HepG2 (cell line): ENCODE results near the gene USP40. TPM values are rescaled to one million over a fixed set of nuclear protein-coding genes. Genes with fewer than 3 reads are reported as not detected.
A peak's percentile ranks its signal among the peaks of the same experiment; 100 is the strongest.

ENCODE experiments used
- ATAC-seq: fragments of 200-7000 bp; cut with Tn5 transposase; 3 replicates; pipeline ENCODE4 v1.9.1; 2020; ENCODE audit warnings: mild to moderate bottlenecking, moderate library complexity
- BruUV-seq: library from RNA; stranded (reverse); fragments of 400-500 nt; replicated peaks from 2 replicates; lab custom pipeline; 2021; lab: Mats Ljungman, UMichigan
- CTCF ChIA-PET: fragments of 300-600 bp; formaldehyde crosslinking; extraction: SDS; loops from one replicate; lab custom pipeline; 2021; ENCODE audit warnings: low total read pairs, inconsistent platforms, low intra/inter-chr PET ratio; lab: Yijun Ruan, JAX
- POLR2A ChIA-PET: fragments of 350-600 bp; sonication (Branson Sonifier 250); formaldehyde crosslinking; loops from one replicate; lab custom pipeline; 2020; ENCODE audit warnings: antibody characterized with exemption, inconsistent platforms; lab: Yijun Ruan, JAX
- DNase-seq: peaks from one replicate; pipeline ENCODE4 v3.0.0-alpha.2; 2015; ENCODE audit warnings: low spot score
- FAIRE-seq: peaks from 3 replicates; lab custom pipeline; 2011; peaks lifted over from hg19 to GRCh38; lab: Jason Lieb, UNC
- H2AFZ ChIP-seq: one replicate; pipeline ENCODE4 v1.6.1; 2011; ENCODE audit warnings: low read length, inconsistent platforms
- H3K27ac ChIP-seq: fragments of 300-600 bp; 3 replicates; pipeline ENCODE4 v1.8.0; 2011; ENCODE audit warnings: mixed run types, mild to moderate bottlenecking, mixed read lengths, low read length, inconsistent platforms; ENCODE audit not compliant: insufficient read depth; ENCODE audit errors: extremely low read length
- H3K27me3 ChIP-seq, 2 experiments: fragments of 200-600 bp in 1 of 2; 2 replicates in 1 of 2; 3 replicates in 1 of 2; pipeline versions ENCODE4 v1.6.0 to v1.8.0; 2011; ENCODE audit warnings: low read length in 2 of 2, mild to moderate bottlenecking in 2 of 2, moderate library complexity in 2 of 2, inconsistent platforms in 1 of 2; ENCODE audit not compliant: insufficient read depth in 2 of 2, control insufficient read depth in 1 of 2
- H3K36me3 ChIP-seq, 2 experiments: fragments of 200-600 bp in 1 of 2; replicated peaks in 1 of 2; 2 replicates in 1 of 2; 3 replicates in 1 of 2; pipeline versions ENCODE4 v1.5.1 to v1.8.0; 2011; ENCODE audit warnings: low read length in 2 of 2, inconsistent platforms in 1 of 2; ENCODE audit not compliant: insufficient read depth in 2 of 2, control insufficient read depth in 1 of 2
- H3K4me1 ChIP-seq: 2 replicates; pipeline ENCODE4 v1.5.1; 2012; ENCODE audit warnings: low read length, inconsistent platforms; ENCODE audit not compliant: insufficient read depth
- H3K4me2 ChIP-seq: 2 replicates; pipeline ENCODE4 v1.6.0; 2011; ENCODE audit warnings: low read depth, low read length, inconsistent platforms
- H3K4me3 ChIP-seq, 3 experiments: fragments of 200-600 bp in 1 of 3; sonication (generic), shearing (Covaris generic) in 1 of 3; replicated peaks in 1 of 3; 2 replicates each; pipeline ENCODE4 v1.5.1; 2011 to 2016; ENCODE audit warnings: low read length in 3 of 3, inconsistent platforms in 2 of 3, low read depth in 2 of 3, mild to moderate bottlenecking in 2 of 3, control low read depth in 1 of 3, mixed read lengths in 1 of 3; ENCODE audit not compliant: insufficient read depth in 1 of 3
- H3K79me2 ChIP-seq: one replicate; pipeline ENCODE4 v1.6.1; 2011; ENCODE audit warnings: low read length, inconsistent platforms; ENCODE audit not compliant: insufficient read depth
- H3K9ac ChIP-seq: 2 replicates; pipeline ENCODE4 v1.6.0; 2011; ENCODE audit warnings: mild to moderate bottlenecking, low read depth, low read length, inconsistent platforms; ENCODE audit not compliant: insufficient read depth
- H3K9me3 ChIP-seq: 2 replicates; pipeline ENCODE4 v1.5.1; 2012; ENCODE audit warnings: mild to moderate bottlenecking, low read length
- H4K20me1 ChIP-seq: 2 replicates; pipeline ENCODE4 v1.6.0; 2011; ENCODE audit warnings: inconsistent platforms, mild to moderate bottlenecking, low read length, moderate library complexity; ENCODE audit not compliant: insufficient read depth
- KDM4B ChIP-seq: sonication (generic); formaldehyde crosslinking; IDR thresholded peaks from 2 replicates; pipeline ENCODE4 v1.4.0; 2020; ENCODE audit warnings: missing genetic modification reagents
- MTA3 ChIP-seq: sonication (generic); formaldehyde crosslinking; IDR thresholded peaks from 2 replicates; pipeline ENCODE4 v1.4.0; 2020; ENCODE audit warnings: missing genetic modification reagents
- ZFY ChIP-seq: sonication (generic); formaldehyde crosslinking; IDR thresholded peaks from 2 replicates; pipeline ENCODE4 v1.4.0; 2020; ENCODE audit warnings: missing genetic modification reagents
- ZNF263 ChIP-seq: sonication (generic); formaldehyde crosslinking; IDR thresholded peaks from 2 replicates; pipeline ENCODE4 v1.4.0; 2020; ENCODE audit warnings: missing genetic modification reagents
- WGBS: methylation state at CpG from one replicate; pipeline ENCODE4 v1.1.6; 2017; ENCODE audit warnings: low lambda C conversion rate; 5-methylcytosine and 5-hydroxymethylcytosine counted together
- in situ Hi-C: cut with HindIII; loops from 2 replicates; pipeline ENCODE4 v1.10.0; 2017; ENCODE audit warnings: low pct_unique_long_range_greater_than_20kb; ENCODE audit not compliant: extremely low pct_ligation_motif_present
- intact Hi-C: fragments of 100-400 bp; cut with micrococcal nuclease; formaldehyde crosslinking; loops from one replicate; pipeline ENCODE4 v1.10.0; 2022; ENCODE audit not compliant: unreplicated experiment
- polyA plus RNA-seq, 8 experiments: library from polyadenylated mRNA; depleted of rRNA in 3 of 8; stranded (reverse) in 7 of 8; unstranded in 1 of 8; fragments of >200 nt; fragmentation: Illumina TruSeq in 4 of 8; extraction: Trizol in 4 of 8; gene quantifications; 2 replicates each; pipeline versions ENCODE4 v1.2.1 to v1.2.3, GENCODE V29; 2011 to 2016; ENCODE audit warnings: low read depth in 4 of 8, missing spikeins in 1 of 8, mixed read lengths in 1 of 8; ENCODE audit not compliant: insufficient read depth in 1 of 8
- total RNA-seq, 5 experiments: library from RNA; depleted of rRNA; stranded (reverse); fragments of >200 nt; fragmentation: Illumina TruSeq; extraction: Trizol; gene quantifications; 2 replicates each; pipeline ENCODE4 v1.2.3, GENCODE V29; 2016; ENCODE audit warnings: low read depth in 1 of 5
- TF ChIP-seq, protein P1 (sequence below): sonication (generic); formaldehyde crosslinking; IDR thresholded peaks from 2 replicates; pipeline ENCODE4 v1.4.0; 2020; ENCODE audit warnings: low read depth, mild to moderate bottlenecking, missing genetic modification reagents
- TF ChIP-seq, protein P2 (sequence below): sonication (generic); formaldehyde crosslinking; IDR thresholded peaks from 2 replicates; pipeline ENCODE4 v1.5.1; 2020; ENCODE audit warnings: mild to moderate bottlenecking, missing genetic modification reagents, moderate library complexity
- TF ChIP-seq, protein P3 (sequence below): IDR thresholded peaks from 2 replicates; pipeline ENCODE4 v1.6.1; 2016; ENCODE audit warnings: low read depth, borderline replicate concordance

USP40 gene
- total and polyA plus RNA-seq, 2 of the 13 experiments (the other 11 are each of a cell fraction or from before 2014, with no cell fraction given) = 41.0 to 46.3 TPM

DNA sequence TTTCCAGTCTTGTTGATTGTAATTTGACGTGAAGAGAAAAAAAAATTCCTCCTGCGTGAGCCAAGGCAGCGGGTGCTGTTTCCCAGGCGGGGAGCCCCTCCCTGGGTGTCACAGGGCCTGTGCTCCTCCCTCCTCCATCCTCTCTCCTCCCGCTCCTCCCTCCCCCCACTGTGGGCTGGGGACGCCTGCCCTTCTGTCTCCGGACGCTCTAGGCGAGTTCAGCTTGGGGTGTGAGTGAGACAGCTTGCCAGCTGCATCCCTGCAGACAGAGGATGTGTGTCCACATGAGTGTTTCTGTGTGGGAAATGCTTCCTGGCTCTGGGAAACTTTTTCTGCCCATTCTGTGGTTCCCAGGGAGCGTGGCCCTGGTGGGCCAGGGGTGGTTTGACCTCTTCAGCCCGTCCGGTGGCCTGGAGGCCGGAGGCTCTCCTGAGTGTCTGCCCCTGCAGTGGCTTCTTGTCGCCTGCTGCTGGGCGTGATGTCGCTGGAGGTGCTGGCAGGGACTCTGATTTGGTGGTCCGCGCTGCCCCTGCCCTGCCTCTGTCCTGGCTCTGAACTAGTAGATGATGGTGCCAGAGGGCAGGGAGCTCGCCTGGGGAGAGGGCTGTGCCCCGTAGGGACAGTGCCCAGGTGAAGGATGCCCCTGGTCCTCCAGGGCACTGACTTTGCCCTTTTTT lies 96.4 kb downstream of the USP40 start:
- no peak overlapping the region for H3K9ac ChIP-seq
- no peak for DNase-seq
- intact Hi-C loops = no loop called here
- WGBS = 96% methylated on average over 14 of the region's 20 CpGs
- ATAC-seq = no peak
- H4K20me1 ChIP-seq = no peaks in the 10 kb centered on the region
- H3K27ac ChIP-seq = no peak overlapping the region
- BruUV-seq = no TSS peak
- no peak overlapping the region for H3K4me2 ChIP-seq
- H3K4me1 ChIP-seq = no peaks in the 10 kb centered on the region
- H3K9me3 ChIP-seq = no peaks in the 10 kb centered on the region
- no peaks in the 10 kb centered on the region for H3K79me2 ChIP-seq
- no peak overlapping the region for H3K4me3 ChIP-seq
- no peak overlapping the region for H2AFZ ChIP-seq
- peaks cover 19 to 38% of the 10 kb centered on the region in 2 experiments; a peak in 4 of 5 replicates for H3K36me3 ChIP-seq
- 0 out of 2 replicates have a peak, but pooled peaks have one; percentile 19 for TF ChIP-seq ZNF263
- TF ChIP-seq KDM4B (CRISPR knock-in tag) = no peak
- no peak for TF ChIP-seq MTA3 (CRISPR knock-in tag)
- TF ChIP-seq, protein P1, sequence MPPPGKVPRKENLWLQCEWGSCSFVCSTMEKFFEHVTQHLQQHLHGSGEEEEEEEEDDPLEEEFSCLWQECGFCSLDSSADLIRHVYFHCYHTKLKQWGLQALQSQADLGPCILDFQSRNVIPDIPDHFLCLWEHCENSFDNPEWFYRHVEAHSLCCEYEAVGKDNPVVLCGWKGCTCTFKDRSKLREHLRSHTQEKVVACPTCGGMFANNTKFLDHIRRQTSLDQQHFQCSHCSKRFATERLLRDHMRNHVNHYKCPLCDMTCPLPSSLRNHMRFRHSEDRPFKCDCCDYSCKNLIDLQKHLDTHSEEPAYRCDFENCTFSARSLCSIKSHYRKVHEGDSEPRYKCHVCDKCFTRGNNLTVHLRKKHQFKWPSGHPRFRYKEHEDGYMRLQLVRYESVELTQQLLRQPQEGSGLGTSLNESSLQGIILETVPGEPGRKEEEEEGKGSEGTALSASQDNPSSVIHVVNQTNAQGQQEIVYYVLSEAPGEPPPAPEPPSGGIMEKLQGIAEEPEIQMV (CRISPR knock-in tag) = no peak
- CTCF ChIA-PET = no interaction called here
- POLR2A ChIA-PET = no interaction called here
- no peaks in the 10 kb centered on the region for H3K27me3 ChIP-seq
- no peak for FAIRE-seq
- in situ Hi-C loops = no loop called here

DNA sequence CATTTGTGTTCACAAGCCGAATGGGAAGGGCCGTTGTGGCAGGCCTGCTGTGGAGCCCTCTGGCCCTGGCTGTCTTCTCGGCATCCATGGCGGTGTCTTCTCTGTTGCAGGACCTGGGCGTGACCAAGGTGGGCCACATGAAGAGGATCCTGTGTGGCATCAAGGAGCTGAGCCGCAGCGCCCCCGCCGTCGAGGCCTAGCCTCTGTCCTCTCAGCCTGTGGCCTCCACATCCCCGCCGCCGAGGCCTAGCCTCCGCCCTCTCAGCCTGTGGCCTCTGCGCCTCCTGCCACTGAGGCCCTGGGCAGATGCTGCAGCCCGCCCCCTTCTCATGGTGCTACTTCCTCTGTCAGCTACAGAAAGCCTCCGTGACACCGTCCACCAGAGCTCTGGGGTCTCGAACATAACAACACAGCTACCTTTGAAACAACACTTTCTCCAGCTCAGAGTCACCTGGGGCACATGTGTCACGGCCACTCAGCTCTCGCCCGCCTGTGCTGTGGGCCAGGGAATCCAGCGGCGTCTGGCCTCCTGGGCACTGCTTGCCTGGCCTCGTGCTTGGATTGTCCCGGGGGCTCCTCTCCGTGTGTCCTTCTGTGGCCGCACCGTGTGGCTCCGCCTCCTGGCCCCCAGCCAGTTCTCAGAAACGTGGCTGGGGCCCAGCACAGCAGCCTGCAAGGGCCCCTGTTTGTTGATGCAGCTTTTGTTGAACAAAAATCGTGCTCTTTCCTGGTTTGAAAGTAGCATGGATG lies 97.1 kb downstream of the USP40 start:
- intact Hi-C loops = no loop called here
- Histone ChIP-seq H3K27ac (no peak overlapping the region), H3K4me1 (no peaks in the 10 kb centered on the region), H3K9me3 (no peaks in the 10 kb centered on the region), H3K4me3 (no peak overlapping the region), H3K36me3 (peaks cover 23 to 45% of the 10 kb centered on the region in 2 experiments; a peak in 4 of 5 replicates), H3K27me3 (no peaks in the 10 kb centered on the region), H4K20me1 (no peaks in the 10 kb centered on the region), H2AFZ (no peak overlapping the region), H3K79me2 (no peaks in the 10 kb centered on the region), H3K9ac (no peak overlapping the region), H3K4me2 (no peak overlapping the region)
- ATAC-seq (no peak), FAIRE-seq (no peak), DNase-seq (no peak)
- no TSS peak for BruUV-seq
- in situ Hi-C loops = no loop called here
- TF ChIP-seq, protein P2, sequence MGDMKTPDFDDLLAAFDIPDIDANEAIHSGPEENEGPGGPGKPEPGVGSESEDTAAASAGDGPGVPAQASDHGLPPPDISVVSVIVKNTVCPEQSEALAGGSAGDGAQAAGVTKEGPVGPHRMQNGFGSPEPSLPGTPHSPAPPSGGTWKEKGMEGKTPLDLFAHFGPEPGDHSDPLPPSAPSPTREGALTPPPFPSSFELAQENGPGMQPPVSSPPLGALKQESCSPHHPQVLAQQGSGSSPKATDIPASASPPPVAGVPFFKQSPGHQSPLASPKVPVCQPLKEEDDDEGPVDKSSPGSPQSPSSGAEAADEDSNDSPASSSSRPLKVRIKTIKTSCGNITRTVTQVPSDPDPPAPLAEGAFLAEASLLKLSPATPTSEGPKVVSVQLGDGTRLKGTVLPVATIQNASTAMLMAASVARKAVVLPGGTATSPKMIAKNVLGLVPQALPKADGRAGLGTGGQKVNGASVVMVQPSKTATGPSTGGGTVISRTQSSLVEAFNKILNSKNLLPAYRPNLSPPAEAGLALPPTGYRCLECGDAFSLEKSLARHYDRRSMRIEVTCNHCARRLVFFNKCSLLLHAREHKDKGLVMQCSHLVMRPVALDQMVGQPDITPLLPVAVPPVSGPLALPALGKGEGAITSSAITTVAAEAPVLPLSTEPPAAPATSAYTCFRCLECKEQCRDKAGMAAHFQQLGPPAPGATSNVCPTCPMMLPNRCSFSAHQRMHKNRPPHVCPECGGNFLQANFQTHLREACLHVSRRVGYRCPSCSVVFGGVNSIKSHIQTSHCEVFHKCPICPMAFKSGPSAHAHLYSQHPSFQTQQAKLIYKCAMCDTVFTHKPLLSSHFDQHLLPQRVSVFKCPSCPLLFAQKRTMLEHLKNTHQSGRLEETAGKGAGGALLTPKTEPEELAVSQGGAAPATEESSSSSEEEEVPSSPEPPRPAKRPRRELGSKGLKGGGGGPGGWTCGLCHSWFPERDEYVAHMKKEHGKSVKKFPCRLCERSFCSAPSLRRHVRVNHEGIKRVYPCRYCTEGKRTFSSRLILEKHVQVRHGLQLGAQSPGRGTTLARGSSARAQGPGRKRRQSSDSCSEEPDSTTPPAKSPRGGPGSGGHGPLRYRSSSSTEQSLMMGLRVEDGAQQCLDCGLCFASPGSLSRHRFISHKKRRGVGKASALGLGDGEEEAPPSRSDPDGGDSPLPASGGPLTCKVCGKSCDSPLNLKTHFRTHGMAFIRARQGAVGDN = 0 out of 2 replicates have a peak, but pooled peaks have one; percentile 1
- TF ChIP-seq, protein P3, sequence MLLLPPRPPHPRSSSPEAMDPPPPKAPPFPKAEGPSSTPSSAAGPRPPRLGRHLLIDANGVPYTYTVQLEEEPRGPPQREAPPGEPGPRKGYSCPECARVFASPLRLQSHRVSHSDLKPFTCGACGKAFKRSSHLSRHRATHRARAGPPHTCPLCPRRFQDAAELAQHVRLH (CRISPR knock-in tag) = no peak
- TF ChIP-seq ZFY (CRISPR knock-in tag) = peak; percentile 15; the same call in 1 of the 2 replicates
- WGBS = 97% methylated on average over 24 of the region's 32 CpGs
- CTCF ChIA-PET = no interaction called here
- POLR2A ChIA-PET = no interaction called here
